ENCODE measurements around the gene CLMP.

Gene CLMP

GRCh38 chr11:123221584-123221983, 26.5 kb upstream of the CLMP start:
- WGBS, 2 donors (ENCODE audit: extremely low coverage in 2 of 2, insufficient read length in 2 of 2, insufficient replicate concordance in 1 of 2) = no CpG with 5 or more reads among the region's 3 CpGs
- H4K8ac ChIP-seq (ENCODE audit: low read depth, low read length) = no peak overlapping the region
- H3K18ac ChIP-seq (ENCODE audit: low read length) = no peak overlapping the region
- no peak overlapping the region for H3K4ac ChIP-seq (ENCODE audit: low read length)
- no peaks in the 10 kb centered on the region for H3K27me3 ChIP-seq (ENCODE audit: control insufficient read depth in 3 of 3, insufficient read depth in 3 of 3, low read depth in 1 of 3, low read length in 3 of 3)
- no peaks in the 10 kb centered on the region for H3K79me1 ChIP-seq (ENCODE audit: low read depth, low read length)
- H3K4me1 ChIP-seq (ENCODE audit: control insufficient read depth in 2 of 2, insufficient read depth in 1 of 2, low read depth in 1 of 2, low read length in 2 of 2) = peaks cover 2 to 4% of the 10 kb centered on the region in 2 donors
- H2AK5ac ChIP-seq (ENCODE audit: low read depth, low read length) = no peak overlapping the region
- H3K23ac ChIP-seq (ENCODE audit: low read depth, low read length, poor library complexity) = no peak overlapping the region
- H2BK5ac ChIP-seq (ENCODE audit: low read length) = no peak overlapping the region
- H2BK12ac ChIP-seq (ENCODE audit: low read length) = no peak overlapping the region
- H3K9ac ChIP-seq (ENCODE audit: low read depth, low read length, poor library complexity) = no peak overlapping the region
- no peak overlapping the region for H2BK120ac ChIP-seq (ENCODE audit: low read depth, low read length)
- no peak overlapping the region for H2AFZ ChIP-seq (ENCODE audit: low read length)
- peaks cover 0 to 9% of the 10 kb centered on the region in 2 donors for H3K9me3 ChIP-seq (replicated peaks in 1 of 2; ENCODE audit: control insufficient read depth in 2 of 2, insufficient read depth in 1 of 2, low read depth in 1 of 2, low read length in 2 of 2)
- H3K27ac ChIP-seq (replicated peaks; ENCODE audit: low read length) = no peak overlapping the region
- no peak overlapping the region for H3K4me3 ChIP-seq (ENCODE audit: low read length in 2 of 2)
- no peak overlapping the region for H4K91ac ChIP-seq (ENCODE audit: low read depth, low read length, poor library complexity)
- DNase-seq (ENCODE audit: low spot score) = no peak
- no peaks in the 10 kb centered on the region for H3K36me3 ChIP-seq (replicated peaks in 1 of 2; ENCODE audit: control insufficient read depth in 2 of 2, insufficient read depth in 2 of 2, low read length in 2 of 2)
- H3K4me2 ChIP-seq (ENCODE audit: insufficient read depth, low read length, poor library complexity, severe bottlenecking) = no peak overlapping the region
- no peak overlapping the region for H3K14ac ChIP-seq (ENCODE audit: low read length)
- no peak overlapping the region for H2BK15ac ChIP-seq (ENCODE audit: low read length)

GRCh38 chr11:123221096-123221561, 26.1 kb upstream of the CLMP start:
- no peak overlapping the region for H3K27ac ChIP-seq (replicated peaks; ENCODE audit: low read length)
- no peaks in the 10 kb centered on the region for H3K27me3 ChIP-seq (ENCODE audit: control insufficient read depth in 3 of 3, insufficient read depth in 3 of 3, low read depth in 1 of 3, low read length in 3 of 3)
- H3K14ac ChIP-seq (ENCODE audit: low read length) = no peak overlapping the region
- H2BK15ac ChIP-seq (ENCODE audit: low read length) = no peak overlapping the region
- H3K18ac ChIP-seq (ENCODE audit: low read length) = no peak overlapping the region
- H3K23ac ChIP-seq (ENCODE audit: low read depth, low read length, poor library complexity) = no peak overlapping the region
- peaks cover 0 to 9% of the 10 kb centered on the region in 2 donors for H3K9me3 ChIP-seq (replicated peaks in 1 of 2; ENCODE audit: control insufficient read depth in 2 of 2, insufficient read depth in 1 of 2, low read depth in 1 of 2, low read length in 2 of 2)
- no peak overlapping the region for H2BK5ac ChIP-seq (ENCODE audit: low read length)
- H3K4me2 ChIP-seq (ENCODE audit: insufficient read depth, low read length, poor library complexity, severe bottlenecking) = no peak overlapping the region
- no peaks in the 10 kb centered on the region for H3K79me1 ChIP-seq (ENCODE audit: low read depth, low read length)
- no peak overlapping the region for H2BK12ac ChIP-seq (ENCODE audit: low read length)
- no CpG with 5 or more reads among the region's 6 CpGs for whole genome bisulfite sequencing, 2 donors (ENCODE audit: extremely low coverage in 2 of 2, insufficient read length in 2 of 2, insufficient replicate concordance in 1 of 2)
- no peak for DNase-seq (ENCODE audit: low spot score)
- H4K91ac ChIP-seq (ENCODE audit: low read depth, low read length, poor library complexity) = no peak overlapping the region
- H3K4me3 ChIP-seq (ENCODE audit: low read length in 2 of 2) = no peak overlapping the region
- no peak overlapping the region for H2BK120ac ChIP-seq (ENCODE audit: low read depth, low read length)
- H2AK5ac ChIP-seq (ENCODE audit: low read depth, low read length) = no peak overlapping the region
- peaks cover 2 to 7% of the 10 kb centered on the region in 2 donors for H3K4me1 ChIP-seq (ENCODE audit: control insufficient read depth in 2 of 2, insufficient read depth in 1 of 2, low read depth in 1 of 2, low read length in 2 of 2)
- H2AFZ ChIP-seq (ENCODE audit: low read length) = no peak overlapping the region
- no peak overlapping the region for H3K4ac ChIP-seq (ENCODE audit: low read length)
- H4K8ac ChIP-seq (ENCODE audit: low read depth, low read length) = no peak overlapping the region
- no peak overlapping the region for H3K9ac ChIP-seq (ENCODE audit: low read depth, low read length, poor library complexity)
- H3K36me3 ChIP-seq (replicated peaks in 1 of 2; ENCODE audit: control insufficient read depth in 2 of 2, insufficient read depth in 2 of 2, low read length in 2 of 2) = no peaks in the 10 kb centered on the region

- Histone ChIP-seq H2BK120ac (ENCODE audit: low read depth, low read length) (no peak overlapping the region), H3K23ac (ENCODE audit: low read depth, low read length, poor library complexity) (no peak overlapping the region), H3K4me1 (ENCODE audit: control insufficient read depth in 2 of 2, insufficient read depth in 1 of 2, low read depth in 1 of 2, low read length in 2 of 2) (peaks cover 0 to 7% of the 10 kb centered on the region in 2 donors), H3K9ac (ENCODE audit: low read depth, low read length, poor library complexity) (no peak overlapping the region), H3K27me3 (ENCODE audit: control insufficient read depth in 3 of 3, insufficient read depth in 3 of 3, low read depth in 1 of 3, low read length in 3 of 3) (no peaks in the 10 kb centered on the region), H3K18ac (ENCODE audit: low read length) (no peak overlapping the region), H3K4me3 (ENCODE audit: low read length in 2 of 2) (no peak overlapping the region), H3K9me3 (replicated peaks in 1 of 2; ENCODE audit: control insufficient read depth in 2 of 2, insufficient read depth in 1 of 2, low read depth in 1 of 2, low read length in 2 of 2) (peaks cover 0 to 9% of the 10 kb centered on the region in 2 donors), H4K91ac (ENCODE audit: low read depth, low read length, poor library complexity) (no peak overlapping the region), H3K4ac (ENCODE audit: low read length) (no peak overlapping the region), H4K8ac (ENCODE audit: low read depth, low read length) (no peak overlapping the region), H2AFZ (ENCODE audit: low read length) (no peak overlapping the region), H2BK5ac (ENCODE audit: low read length) (no peak overlapping the region), H3K4me2 (ENCODE audit: insufficient read depth, low read length, poor library complexity, severe bottlenecking) (no peak overlapping the region), H3K36me3 (replicated peaks in 1 of 2; ENCODE audit: control insufficient read depth in 2 of 2, insufficient read depth in 2 of 2, low read length in 2 of 2) (no peaks in the 10 kb centered on the region), H3K79me1 (ENCODE audit: low read depth, low read length) (no peaks in the 10 kb centered on the region), H2BK12ac (ENCODE audit: low read length) (no peak overlapping the region), H2AK5ac (ENCODE audit: low read depth, low read length) (no peak overlapping the region), H3K27ac (replicated peaks; ENCODE audit: low read length) (no peak overlapping the region), H2BK15ac (ENCODE audit: low read length) (no peak overlapping the region), H3K14ac (ENCODE audit: low read length) (no peak overlapping the region)
- DNase-seq (ENCODE audit: low spot score) = no peak
- no CpG with 5 or more reads among the region's 9 CpGs for WGBS, 2 donors (ENCODE audit: extremely low coverage in 2 of 2, insufficient read length in 2 of 2, insufficient replicate concordance in 1 of 2)
Observed at GRCh38 chr11:123219066-123219690, 24.1 kb upstream of the CLMP start.

- H3K79me1 ChIP-seq (ENCODE audit: low read depth, low read length) = no peaks in the 10 kb centered on the region
- H4K8ac ChIP-seq (ENCODE audit: low read depth, low read length) = no peak overlapping the region
- WGBS, 2 donors (ENCODE audit: extremely low coverage in 2 of 2, insufficient read length in 2 of 2, insufficient replicate concordance in 1 of 2) = no CpG with 5 or more reads among the region's 5 CpGs
- peaks cover 0 to 7% of the 10 kb centered on the region in 2 donors for H3K4me1 ChIP-seq (ENCODE audit: control insufficient read depth in 2 of 2, insufficient read depth in 1 of 2, low read depth in 1 of 2, low read length in 2 of 2)
- peak overlapping the region; percentile 54 for H2AFZ ChIP-seq (ENCODE audit: low read length)
- H2BK120ac ChIP-seq (ENCODE audit: low read depth, low read length) = no peak overlapping the region
- DNase-seq (ENCODE audit: low spot score) = no peak
- no peak overlapping the region for H3K4me2 ChIP-seq (ENCODE audit: insufficient read depth, low read length, poor library complexity, severe bottlenecking)
- H2BK12ac ChIP-seq (ENCODE audit: low read length) = no peak overlapping the region
- H2BK15ac ChIP-seq (ENCODE audit: low read length) = no peak overlapping the region
- no peak overlapping the region for H3K18ac ChIP-seq (ENCODE audit: low read length)
- H3K14ac ChIP-seq (ENCODE audit: low read length) = no peak overlapping the region
- H4K91ac ChIP-seq (ENCODE audit: low read depth, low read length, poor library complexity) = no peak overlapping the region
- no peak overlapping the region for H2BK5ac ChIP-seq (ENCODE audit: low read length)
- peaks cover 0 to 9% of the 10 kb centered on the region in 2 donors for H3K9me3 ChIP-seq (replicated peaks in 1 of 2; ENCODE audit: control insufficient read depth in 2 of 2, insufficient read depth in 1 of 2, low read depth in 1 of 2, low read length in 2 of 2)
- H3K4me3 ChIP-seq (ENCODE audit: low read length in 2 of 2) = no peak overlapping the region
- no peak overlapping the region for H3K4ac ChIP-seq (ENCODE audit: low read length)
- H3K27me3 ChIP-seq (ENCODE audit: control insufficient read depth in 3 of 3, insufficient read depth in 3 of 3, low read depth in 1 of 3, low read length in 3 of 3) = no peaks in the 10 kb centered on the region
- no peak overlapping the region for H2AK5ac ChIP-seq (ENCODE audit: low read depth, low read length)
- H3K27ac ChIP-seq (replicated peaks; ENCODE audit: low read length) = no peak overlapping the region
- no peak overlapping the region for H3K23ac ChIP-seq (ENCODE audit: low read depth, low read length, poor library complexity)
- no peak overlapping the region for H3K9ac ChIP-seq (ENCODE audit: low read depth, low read length, poor library complexity)
- no peaks in the 10 kb centered on the region for H3K36me3 ChIP-seq (replicated peaks in 1 of 2; ENCODE audit: control insufficient read depth in 2 of 2, insufficient read depth in 2 of 2, low read length in 2 of 2)
Observed at GRCh38 chr11:123218451-123218850, 23.4 kb upstream of the CLMP start.

Measured in neuronal stem cell (in vitro differentiated cells).